ENCODE results near the gene STAU1. TPM values are rescaled to one million over a fixed set of nuclear protein-coding genes. Genes with fewer than 3 reads are reported as not detected.

STAU1 gene, protein sequence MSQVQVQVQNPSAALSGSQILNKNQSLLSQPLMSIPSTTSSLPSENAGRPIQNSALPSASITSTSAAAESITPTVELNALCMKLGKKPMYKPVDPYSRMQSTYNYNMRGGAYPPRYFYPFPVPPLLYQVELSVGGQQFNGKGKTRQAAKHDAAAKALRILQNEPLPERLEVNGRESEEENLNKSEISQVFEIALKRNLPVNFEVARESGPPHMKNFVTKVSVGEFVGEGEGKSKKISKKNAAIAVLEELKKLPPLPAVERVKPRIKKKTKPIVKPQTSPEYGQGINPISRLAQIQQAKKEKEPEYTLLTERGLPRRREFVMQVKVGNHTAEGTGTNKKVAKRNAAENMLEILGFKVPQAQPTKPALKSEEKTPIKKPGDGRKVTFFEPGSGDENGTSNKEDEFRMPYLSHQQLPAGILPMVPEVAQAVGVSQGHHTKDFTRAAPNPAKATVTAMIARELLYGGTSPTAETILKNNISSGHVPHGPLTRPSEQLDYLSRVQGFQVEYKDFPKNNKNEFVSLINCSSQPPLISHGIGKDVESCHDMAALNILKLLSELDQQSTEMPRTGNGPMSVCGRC
- polyA plus RNA-seq (2013, experiment 1 of 4) = 114 TPM
- 113 TPM for polyA plus RNA-seq (2013, experiment 2 of 4)
- 80.0 TPM for polyA plus RNA-seq (2013, experiment 3 of 4)
- 86.5 TPM for polyA plus RNA-seq (2013, experiment 4 of 4)

- Histone ChIP-seq H3K9me3 (ENCODE audit: control insufficient read depth, low read length) (no peaks in the 10 kb centered on the region), H3K4me3 (ENCODE audit: insufficient read depth, low read depth, low read length) (peak within 1 kb of the TSS; percentile 69), H3K4me1 (ENCODE audit: control insufficient read depth, insufficient read depth, low read length) (peaks cover 4% of the 10 kb centered on the region), H3K36me3 (ENCODE audit: control insufficient read depth, insufficient read depth, low read length) (no peaks in the 10 kb centered on the region), H3K27me3 (ENCODE audit: control insufficient read depth, insufficient read depth, low read length, poor library complexity, severe bottlenecking) (no peaks in the 10 kb centered on the region), H3K27ac (ENCODE audit: insufficient read depth, low read depth, low read length, poor library complexity, severe bottlenecking) (peak within 1 kb of the TSS; percentile 76)
- WGBS, 2 experiments = 0 to 1% methylated on average over 89 of the region's 89 CpGs
Observed at GRCh38 chr20:49187851-49188641, at the start of gene STAU1. Gene STAU1, minus strand, starts transcription at chr20:49188334. Its CDS starts 22,133 bp downstream, at chr20:49166201.

- Histone ChIP-seq H3K4me3 (ENCODE audit: insufficient read depth, low read depth, low read length) (no peak overlapping the region), H3K9me3 (ENCODE audit: control insufficient read depth, low read length) (no peaks in the 10 kb centered on the region), H3K27me3 (ENCODE audit: control insufficient read depth, insufficient read depth, low read length, poor library complexity, severe bottlenecking) (no peaks in the 10 kb centered on the region), H3K27ac (ENCODE audit: insufficient read depth, low read depth, low read length, poor library complexity, severe bottlenecking) (no peak overlapping the region), H3K4me1 (ENCODE audit: control insufficient read depth, insufficient read depth, low read length) (no peaks in the 10 kb centered on the region), H3K36me3 (ENCODE audit: control insufficient read depth, insufficient read depth, low read length) (peaks cover 42% of the 10 kb centered on the region)
- WGBS, 2 experiments = 75 to 80% methylated on average over 4 of the region's 4 CpGs
Observed at GRCh38 chr20:49237531-49237930, 49.4 kb upstream of the STAU1 start.

DNA sequence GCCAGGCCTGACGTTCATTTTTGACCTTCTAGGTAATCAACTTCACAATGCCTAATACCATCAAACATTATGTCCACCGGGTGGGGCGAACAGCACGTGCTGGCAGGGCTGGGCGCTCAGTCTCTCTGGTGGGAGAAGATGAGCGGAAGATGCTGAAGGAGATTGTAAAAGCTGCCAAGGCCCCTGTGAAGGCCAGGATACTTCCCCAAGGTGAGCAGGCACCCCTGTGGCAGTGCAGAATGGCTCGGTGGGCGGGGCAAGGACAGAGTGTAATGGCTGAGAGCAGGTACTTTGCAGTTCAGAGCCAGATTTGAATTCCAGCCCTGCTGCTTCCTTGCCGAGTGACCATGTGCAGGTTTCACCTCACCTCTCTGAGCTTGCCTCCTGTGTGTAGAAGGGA lies 48.2 kb upstream of the STAU1 start:
- Histone ChIP-seq H3K4me3 (ENCODE audit: insufficient read depth, low read depth, low read length) (no peak overlapping the region), H3K36me3 (ENCODE audit: control insufficient read depth, insufficient read depth, low read length) (peaks cover 34% of the 10 kb centered on the region), H3K27ac (ENCODE audit: insufficient read depth, low read depth, low read length, poor library complexity, severe bottlenecking) (no peak overlapping the region), H3K4me1 (ENCODE audit: control insufficient read depth, insufficient read depth, low read length) (no peaks in the 10 kb centered on the region), H3K9me3 (ENCODE audit: control insufficient read depth, low read length) (no peaks in the 10 kb centered on the region), H3K27me3 (ENCODE audit: control insufficient read depth, insufficient read depth, low read length, poor library complexity, severe bottlenecking) (no peaks in the 10 kb centered on the region)
- 92 to 95% methylated on average over 9 of the region's 9 CpGs for WGBS, 2 experiments

DNA sequence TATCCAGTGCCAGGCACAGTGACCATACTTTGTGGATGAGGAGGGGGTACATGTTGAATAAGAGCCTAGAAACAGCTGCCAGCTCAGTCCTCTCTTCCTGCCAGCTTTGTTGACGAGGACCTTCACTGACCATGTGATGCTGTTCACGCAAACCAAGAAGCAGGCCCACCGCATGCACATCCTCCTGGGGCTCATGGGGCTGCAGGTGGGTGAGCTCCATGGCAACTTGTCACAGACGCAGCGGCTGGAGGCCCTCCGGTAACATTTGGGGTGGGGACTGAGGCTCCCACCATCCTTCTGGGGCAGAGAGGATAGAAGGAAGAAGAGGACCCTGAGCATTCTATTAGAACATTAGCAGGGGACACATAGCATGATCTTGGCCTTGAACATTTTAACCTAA lies 46.7 kb upstream of the STAU1 start:
- H3K9me3 ChIP-seq (ENCODE audit: control insufficient read depth, low read length) = no peaks in the 10 kb centered on the region
- whole genome bisulfite sequencing, 2 experiments = 93 to 95% methylated on average over 6 of the region's 6 CpGs
- no peaks in the 10 kb centered on the region for H3K27me3 ChIP-seq (ENCODE audit: control insufficient read depth, insufficient read depth, low read length, poor library complexity, severe bottlenecking)
- H3K36me3 ChIP-seq (ENCODE audit: control insufficient read depth, insufficient read depth, low read length) = peaks cover 42% of the 10 kb centered on the region
- H3K27ac ChIP-seq (ENCODE audit: insufficient read depth, low read depth, low read length, poor library complexity, severe bottlenecking) = no peak overlapping the region
- H3K4me3 ChIP-seq (ENCODE audit: insufficient read depth, low read depth, low read length) = no peak overlapping the region
- H3K4me1 ChIP-seq (ENCODE audit: control insufficient read depth, insufficient read depth, low read length) = no peaks in the 10 kb centered on the region

- Histone ChIP-seq H3K4me3 (ENCODE audit: insufficient read depth, low read depth, low read length) (no peak overlapping the region), H3K4me1 (ENCODE audit: control insufficient read depth, insufficient read depth, low read length) (no peaks in the 10 kb centered on the region), H3K27me3 (ENCODE audit: control insufficient read depth, insufficient read depth, low read length, poor library complexity, severe bottlenecking) (no peaks in the 10 kb centered on the region), H3K36me3 (ENCODE audit: control insufficient read depth, insufficient read depth, low read length) (peaks cover 37% of the 10 kb centered on the region), H3K27ac (ENCODE audit: insufficient read depth, low read depth, low read length, poor library complexity, severe bottlenecking) (no peak overlapping the region), H3K9me3 (ENCODE audit: control insufficient read depth, low read length) (no peaks in the 10 kb centered on the region)
- 93 to 97% methylated on average over 10 of the region's 10 CpGs for WGBS, 2 experiments
Observed at GRCh38 chr20:49233226-49233625, 45.1 kb upstream of the STAU1 start.

DNA sequence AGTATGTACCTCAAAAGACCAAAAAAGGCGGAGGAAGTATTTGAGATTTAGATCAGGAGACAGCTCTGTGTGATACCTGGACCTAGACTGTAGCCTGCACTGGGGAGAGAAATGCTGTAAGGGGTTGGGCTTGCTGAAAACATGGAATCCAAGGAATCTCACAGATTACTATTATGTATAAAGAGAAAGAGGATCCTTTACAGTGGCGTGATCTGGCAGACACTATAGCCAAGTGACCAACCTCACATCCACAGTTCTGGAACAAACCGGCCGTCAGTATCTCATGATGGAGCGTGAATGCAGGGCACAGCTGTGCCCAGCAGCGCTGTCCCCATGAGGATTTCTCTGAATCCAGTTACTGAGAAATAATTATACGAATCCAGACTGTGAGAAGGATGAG lies 43.3 kb upstream of the STAU1 start:
- Histone ChIP-seq H3K27me3 (ENCODE audit: control insufficient read depth, insufficient read depth, low read length, poor library complexity, severe bottlenecking) (no peaks in the 10 kb centered on the region), H3K36me3 (ENCODE audit: control insufficient read depth, insufficient read depth, low read length) (peaks cover 39% of the 10 kb centered on the region)
- 69% methylated on average over 7 of the region's 7 CpGs for WGBS, 2 experiments

DNA sequence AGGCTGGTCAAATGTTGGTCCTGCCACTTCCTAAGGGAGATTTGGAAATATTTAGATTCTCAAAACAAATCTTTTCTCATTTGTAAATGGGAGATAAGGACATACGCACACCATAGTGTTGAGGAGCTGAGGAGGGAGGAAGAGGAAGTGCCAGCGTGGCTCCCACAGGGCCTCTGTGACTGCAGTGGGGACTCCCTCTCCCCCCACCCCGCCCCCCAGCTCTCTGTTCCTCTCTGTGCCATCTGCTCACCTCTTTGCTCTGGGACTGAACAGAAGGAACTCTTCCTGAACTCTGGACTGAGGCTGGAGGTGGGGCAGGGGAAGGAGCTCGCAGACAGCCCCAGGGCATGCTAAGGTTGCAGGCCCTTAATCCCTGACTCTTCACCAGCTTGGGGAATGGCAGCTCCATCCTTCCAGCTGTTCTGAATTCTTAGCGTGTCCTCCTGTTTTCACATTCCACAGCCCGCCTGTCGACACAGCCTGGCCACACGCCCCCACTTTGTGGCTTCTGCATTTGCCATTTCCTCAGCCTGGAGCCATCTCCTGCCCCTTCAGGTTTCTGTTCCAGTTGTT lies 42.5 kb upstream of the STAU1 start:
- H3K36me3 ChIP-seq (ENCODE audit: control insufficient read depth, insufficient read depth, low read length) = peaks cover 42% of the 10 kb centered on the region
- H3K9me3 ChIP-seq (ENCODE audit: control insufficient read depth, low read length) = no peaks in the 10 kb centered on the region
- 94% methylated on average over 7 to 8 of the region's 8 CpGs for WGBS, 2 experiments
- no peaks in the 10 kb centered on the region for H3K27me3 ChIP-seq (ENCODE audit: control insufficient read depth, insufficient read depth, low read length, poor library complexity, severe bottlenecking)
- H3K4me1 ChIP-seq (ENCODE audit: control insufficient read depth, insufficient read depth, low read length) = no peaks in the 10 kb centered on the region
- no peak overlapping the region for H3K4me3 ChIP-seq (ENCODE audit: insufficient read depth, low read depth, low read length)
- H3K27ac ChIP-seq (ENCODE audit: insufficient read depth, low read depth, low read length, poor library complexity, severe bottlenecking) = no peak overlapping the region

More for the DNA sequence above, 43.3 kb upstream of the STAU1 start:
- Histone ChIP-seq H3K9me3 (ENCODE audit: control insufficient read depth, low read length) (no peaks in the 10 kb centered on the region), H3K4me1 (ENCODE audit: control insufficient read depth, insufficient read depth, low read length) (no peaks in the 10 kb centered on the region), H3K4me3 (ENCODE audit: insufficient read depth, low read depth, low read length) (no peak overlapping the region), H3K27ac (ENCODE audit: insufficient read depth, low read depth, low read length, poor library complexity, severe bottlenecking) (no peak overlapping the region)

DNA sequence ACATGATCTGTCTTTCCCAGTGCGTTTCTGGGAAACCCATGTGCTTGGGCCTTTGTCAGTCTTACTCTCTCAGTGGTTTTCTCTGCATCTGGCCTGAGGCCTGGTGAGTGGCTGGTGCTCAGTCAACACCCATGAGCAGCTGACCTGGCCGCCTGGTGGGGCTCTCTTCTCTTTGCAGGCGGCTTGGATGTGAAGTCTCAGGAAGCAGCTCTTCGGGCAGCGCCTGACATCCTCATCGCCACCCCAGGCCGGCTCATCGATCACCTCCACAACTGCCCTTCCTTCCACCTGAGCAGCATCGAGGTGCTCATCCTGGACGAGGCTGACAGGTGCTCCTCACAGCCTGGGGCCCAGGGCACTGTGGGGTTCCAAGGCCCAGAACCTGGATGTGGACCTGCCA lies 41.9 kb upstream of the STAU1 start:
- Histone ChIP-seq H3K27ac (ENCODE audit: insufficient read depth, low read depth, low read length, poor library complexity, severe bottlenecking) (no peak overlapping the region), H3K4me1 (ENCODE audit: control insufficient read depth, insufficient read depth, low read length) (no peaks in the 10 kb centered on the region), H3K36me3 (ENCODE audit: control insufficient read depth, insufficient read depth, low read length) (peaks cover 38% of the 10 kb centered on the region), H3K4me3 (ENCODE audit: insufficient read depth, low read depth, low read length) (no peak overlapping the region), H3K27me3 (ENCODE audit: control insufficient read depth, insufficient read depth, low read length, poor library complexity, severe bottlenecking) (no peaks in the 10 kb centered on the region), H3K9me3 (ENCODE audit: control insufficient read depth, low read length) (no peaks in the 10 kb centered on the region)
- WGBS, 2 experiments = 93 to 95% methylated on average over 10 of the region's 10 CpGs

DNA sequence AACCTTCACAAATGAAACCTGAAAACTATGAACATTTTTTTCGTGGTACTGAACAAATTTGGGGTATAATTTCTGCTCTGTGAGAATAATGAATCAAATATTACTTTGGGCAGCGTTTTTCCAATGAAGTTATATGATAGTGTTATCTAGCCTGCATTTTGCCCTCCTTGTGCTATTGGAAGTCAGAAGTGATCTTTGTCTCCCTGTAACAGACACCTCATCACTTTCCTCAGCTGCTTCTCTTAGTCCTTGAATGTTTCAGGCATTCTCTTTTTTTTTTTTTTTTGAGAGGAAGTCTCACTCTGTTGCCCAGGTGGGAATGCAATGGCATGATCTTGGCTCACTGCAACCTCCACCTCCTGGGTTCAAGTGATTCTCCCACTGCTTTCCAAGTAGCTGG lies 41.2 kb upstream of the STAU1 start:
- Histone ChIP-seq H3K9me3 (ENCODE audit: control insufficient read depth, low read length) (no peaks in the 10 kb centered on the region), H3K4me1 (ENCODE audit: control insufficient read depth, insufficient read depth, low read length) (no peaks in the 10 kb centered on the region), H3K27me3 (ENCODE audit: control insufficient read depth, insufficient read depth, low read length, poor library complexity, severe bottlenecking) (no peaks in the 10 kb centered on the region), H3K36me3 (ENCODE audit: control insufficient read depth, insufficient read depth, low read length) (peaks cover 38% of the 10 kb centered on the region), H3K27ac (ENCODE audit: insufficient read depth, low read depth, low read length, poor library complexity, severe bottlenecking) (no peak overlapping the region), H3K4me3 (ENCODE audit: insufficient read depth, low read depth, low read length) (no peak overlapping the region)
- WGBS, 2 experiments = 92 to 95% methylated on average over 2 of the region's 2 CpGs
